H1 (cell line): Measurements from ENCODE around the gene RAB11FIP5. TPM values are rescaled to one million over a fixed set of nuclear protein-coding genes. Genes with fewer than 3 reads are reported as not detected.

Source experiments
- CTCF ChIA-PET: fragments of 300-600 bp; sonication (Branson Sonifier 250); formaldehyde crosslinking; loops from one replicate; lab custom pipeline; 2021; ENCODE audit not compliant: partially characterized antibody; lab: Charles Lee
- POLR2A ChIA-PET: fragments of 300-600 bp; sonication (Branson Sonifier 250); formaldehyde crosslinking; loops from one replicate; lab custom pipeline; 2021; ENCODE audit warnings: inconsistent platforms; ENCODE audit not compliant: partially characterized antibody; lab: Charles Lee
- DNase-seq, 2 experiments: peaks; one replicate each; pipeline versions ENCODE4 v3.0.0 to v3.0.0-alpha.2; 2010 to 2022; ENCODE audit warnings: low spot score in 2 of 2, low read depth in 1 of 2, mixed read lengths in 1 of 2
- FAIRE-seq: peaks from 2 replicates; lab custom pipeline; 2011; peaks lifted over from hg19 to GRCh38; lab: Jason Lieb, UNC
- H2AFZ ChIP-seq: 2 replicates; pipeline ENCODE4 v1.8.1; 2012; ENCODE audit warnings: low read length, inconsistent platforms
- H2AK5ac ChIP-seq: 2 replicates; pipeline ENCODE4 v1.6.1; 2013; ENCODE audit warnings: low read depth, low read length
- H2BK120ac ChIP-seq: replicated peaks from 2 replicates; pipeline ENCODE3; 2013; ENCODE audit warnings: low read depth, low read length, inconsistent platforms
- H2BK12ac ChIP-seq: 2 replicates; pipeline ENCODE4 v1.6.1; 2013; ENCODE audit warnings: low read depth, low read length
- H2BK15ac ChIP-seq: 2 replicates; pipeline ENCODE4 v1.6.1; 2013; ENCODE audit warnings: low read length
- H2BK20ac ChIP-seq: 2 replicates; pipeline ENCODE4 v1.6.1; 2013; ENCODE audit warnings: low read length
- H2BK5ac ChIP-seq: 2 replicates; pipeline ENCODE4 v1.6.1; 2013; ENCODE audit warnings: low read depth, low read length
- H3K14ac ChIP-seq: 2 replicates; pipeline ENCODE4 v1.6.1; 2013; ENCODE audit warnings: inconsistent platforms; ENCODE audit not compliant: insufficient read length
- H3K18ac ChIP-seq: 2 replicates; pipeline ENCODE4 v1.6.1; 2013; ENCODE audit warnings: low read length; ENCODE audit errors: extremely low read depth
- H3K23ac ChIP-seq: 2 replicates; pipeline ENCODE4 v1.6.1; 2013; ENCODE audit warnings: inconsistent platforms; ENCODE audit not compliant: insufficient read length
- H3K23me2 ChIP-seq: 2 replicates; pipeline ENCODE4 v1.6.1; 2013; ENCODE audit warnings: low read depth, low read length
- H3K27ac ChIP-seq: 2 replicates; pipeline ENCODE4 v1.6.1; 2011; ENCODE audit warnings: low read depth, low read length, inconsistent platforms
- H3K27me3 ChIP-seq, 4 experiments: replicated peaks in 1 of 4; 1 replicate in 1 of 4; 2 replicates in 3 of 4; pipeline versions ENCODE4 v1.6.1 to v1.8.1; 2011 to 2013; ENCODE audit warnings: low read length in 3 of 4, mild to moderate bottlenecking in 3 of 4, inconsistent platforms in 2 of 4, mixed read lengths in 2 of 4, moderate library complexity in 1 of 4; ENCODE audit not compliant: control insufficient read depth in 3 of 4, insufficient read depth in 3 of 4; ENCODE audit errors: extremely low read depth in 1 of 4
- H3K36me3 ChIP-seq, 4 experiments: 2 replicates each; pipeline versions ENCODE4 v1.6.1 to v1.8.1; 2011 to 2013; ENCODE audit warnings: mild to moderate bottlenecking in 4 of 4, low read length in 3 of 4, moderate library complexity in 2 of 4, control low read depth in 1 of 4, inconsistent platforms in 1 of 4; ENCODE audit not compliant: insufficient read depth in 4 of 4, control insufficient read depth in 2 of 4
- H3K4ac ChIP-seq: replicated peaks from 2 replicates; pipeline ENCODE3; 2013; ENCODE audit warnings: low read length, low read depth, mixed read lengths, inconsistent platforms; ENCODE audit not compliant: insufficient read length
- H3K4me1 ChIP-seq, 4 experiments: replicated peaks in 1 of 4; 1 replicate in 1 of 4; 2 replicates in 3 of 4; pipeline versions ENCODE4 v1.6.1 to v1.8.1; 2011 to 2013; ENCODE audit warnings: low read length in 3 of 4, inconsistent platforms in 2 of 4, mixed read lengths in 1 of 4; ENCODE audit not compliant: insufficient read depth in 4 of 4, control insufficient read depth in 3 of 4
- H3K4me2 ChIP-seq, 2 experiments: 2 replicates each; pipeline versions ENCODE4 v1.6.1 to v1.8.1; 2011 to 2013; ENCODE audit warnings: low read depth in 2 of 2, low read length in 2 of 2, control low read depth in 1 of 2, inconsistent platforms in 1 of 2, mild to moderate bottlenecking in 1 of 2; ENCODE audit not compliant: insufficient read depth in 1 of 2
- H3K4me3 ChIP-seq, 4 experiments: fragments of 200-600, 300-600 bp in 1 of 4; sonication (generic), shearing (Covaris generic), sonication (Bioruptor Twin) in 1 of 4; 2 replicates each; pipeline versions ENCODE4 v1.5.1 to v1.8.1; 2011 to 2016; ENCODE audit warnings: low read length in 4 of 4, low read depth in 3 of 4, control low read depth in 2 of 4, inconsistent platforms in 2 of 4, mild to moderate bottlenecking in 2 of 4, mixed read lengths in 1 of 4, moderate library complexity in 1 of 4; ENCODE audit not compliant: insufficient read depth in 2 of 4; ENCODE audit errors: extremely low read depth in 1 of 4
- H3K56ac ChIP-seq: replicated peaks from 2 replicates; pipeline ENCODE3; 2013; ENCODE audit warnings: low read depth, mild to moderate bottlenecking, mixed read lengths, low read length, inconsistent platforms; ENCODE audit not compliant: insufficient read length
- H3K79me1 ChIP-seq: 2 replicates; pipeline ENCODE4 v1.6.1; 2013; ENCODE audit warnings: low read depth, low read length, control low read depth
- H3K79me2 ChIP-seq, 2 experiments: 2 replicates each; pipeline versions ENCODE4 v1.6.1 to v1.8.1; 2012 to 2013; ENCODE audit warnings: low read length in 2 of 2, mild to moderate bottlenecking in 2 of 2, inconsistent platforms in 1 of 2; ENCODE audit not compliant: insufficient read depth in 2 of 2, control insufficient read depth in 1 of 2
- H3K9ac ChIP-seq, 4 experiments: replicated peaks in 1 of 4; 1 replicate in 1 of 4; 2 replicates in 3 of 4; pipeline versions ENCODE4 v1.6.1 to v1.8.1; 2011 to 2013; ENCODE audit warnings: low read depth in 3 of 4, low read length in 3 of 4, control low read depth in 2 of 4, mild to moderate bottlenecking in 2 of 4, moderate library complexity in 2 of 4, inconsistent platforms in 1 of 4; ENCODE audit errors: extremely low read depth in 1 of 4
- H3K9me3 ChIP-seq, 2 experiments: 2 replicates each; pipeline versions ENCODE4 v1.6.1 to v1.8.1; 2012 to 2013; ENCODE audit warnings: mild to moderate bottlenecking in 2 of 2, moderate library complexity in 2 of 2, control low read depth in 1 of 2, inconsistent platforms in 1 of 2, low read depth in 1 of 2, low read length in 1 of 2, mixed read lengths in 1 of 2; ENCODE audit not compliant: insufficient read depth in 2 of 2
- H4K20me1 ChIP-seq, 2 experiments: replicated peaks in 1 of 2; 2 replicates each; pipeline versions ENCODE3 to v1.8.1; 2011 to 2013; ENCODE audit warnings: inconsistent platforms in 2 of 2, low read length in 2 of 2, mild to moderate bottlenecking in 1 of 2; ENCODE audit not compliant: insufficient read depth in 2 of 2, control insufficient read depth in 1 of 2
- H4K5ac ChIP-seq: 2 replicates; pipeline ENCODE4 v1.6.1; 2013; ENCODE audit warnings: low read length, low read depth, mixed read lengths, inconsistent platforms; ENCODE audit not compliant: insufficient read length
- H4K8ac ChIP-seq: 2 replicates; pipeline ENCODE4 v1.8.0; 2013; ENCODE audit warnings: mild to moderate bottlenecking, moderate library complexity, low read length, inconsistent platforms; ENCODE audit not compliant: insufficient read depth; ENCODE audit errors: extremely low read depth
- H4K91ac ChIP-seq: replicated peaks from 2 replicates; pipeline ENCODE3; 2013; ENCODE audit warnings: low read length, mixed read lengths, inconsistent platforms; ENCODE audit not compliant: insufficient read length
- BRCA1 ChIP-seq: IDR thresholded peaks from 2 replicates; pipeline ENCODE4 v1.6.1; 2012; ENCODE audit warnings: low read depth, low read length, improper control_type of control experiment
- CBX5 ChIP-seq: fragments of 300-800, 300-1000 bp; sonication (generic); IDR thresholded peaks from 2 replicates; pipeline ENCODE4 v1.7.1; 2016; ENCODE audit warnings: antibody characterized with exemption, low read length, low read depth
- CEBPB ChIP-seq: IDR thresholded peaks from 2 replicates; pipeline ENCODE4 v1.6.1; 2012; ENCODE audit warnings: low read depth, low read length
- E2F6 ChIP-seq: IDR thresholded peaks from 2 replicates; pipeline ENCODE4 v1.6.1; 2012; ENCODE audit warnings: inconsistent platforms
- GTF2F1 ChIP-seq: IDR thresholded peaks from 2 replicates; pipeline ENCODE4 v1.6.1; 2012; ENCODE audit warnings: low read depth, low read length, improper control_type of control experiment, borderline replicate concordance
- TBP ChIP-seq: IDR thresholded peaks from 2 replicates; pipeline ENCODE4 v1.6.1; 2011; ENCODE audit warnings: low read depth, low read length, improper control_type of control experiment
- TEAD4 ChIP-seq: IDR thresholded peaks from 2 replicates; pipeline ENCODE4 v1.6.1; 2012; ENCODE audit warnings: low read depth, low read length, inconsistent platforms, mixed read lengths
- YY1 ChIP-seq: IDR thresholded peaks from 2 replicates; pipeline ENCODE4 v1.6.1; 2011; ENCODE audit warnings: low read depth, mild to moderate bottlenecking, low read length
- WGBS, 2 experiments: shearing (Covaris generic) in 1 of 2; methylation state at CpG; one replicate each; pipeline versions ENCODE4 v1.1.6 to v1.1.7; 2013 to 2015; ENCODE audit warnings: low lambda C conversion rate in 2 of 2, mixed read lengths in 2 of 2, inconsistent platforms in 1 of 2, low coverage in 1 of 2, missing lambda C conversion rate in 1 of 2; ENCODE audit not compliant: insufficient replicate concordance in 2 of 2, insufficient coverage in 1 of 2, insufficient read length in 1 of 2; ENCODE audit errors: extremely low coverage in 1 of 2, missing lambda C conversion rate in 1 of 2; 5-methylcytosine and 5-hydroxymethylcytosine counted together
- polyA plus RNA-seq, 7 experiments: library from polyadenylated mRNA; depleted of rRNA in 3 of 7; stranded (reverse) in 5 of 7; unstranded in 2 of 7; fragments of >200 nt in 5 of 7; fragments of 200-250 nt in 2 of 7; gene quantifications; 1 replicate in 5 of 7; 2 replicates in 1 of 7; 4 replicates in 1 of 7; pipeline versions ENCODE4 v1.2.1 to v1.2.3, GENCODE V29; 2011 to 2013; ENCODE audit warnings: missing spikeins in 2 of 7, mixed read lengths in 2 of 7
- total RNA-seq: library from RNA; stranded (reverse); fragmentation: NEBNext Ultra II Directional; extraction: Animal tissue kit (Norgen Biotek cat#: 25700); gene quantifications from 2 replicates; pipeline ENCODE4 v1.2.1, GENCODE V29; 2021

Gene RAB11FIP5
- total and polyA plus RNA-seq, 2 of the 8 experiments (the other 6 are each of a cell fraction or from before 2014, with no cell fraction given), result 6.3 to 17.0 TPM

GRCh38 chr2:73101626-73102256, 11.0 kb downstream of the RAB11FIP5 start:
- H3K18ac ChIP-seq, result peak overlapping the region; percentile 60; the same call in 1 of the 2 replicates
- CTCF ChIA-PET, result interaction anchor here (0.8 to 7.0 kb wide), 5 partner anchors 11 to 153 kb away, joined by 3 to 53 read pairs (median 3); partner anchors contain the start of gene RAB11FIP5

More at GRCh38 chr2:73101626-73102256, 11.0 kb downstream of the RAB11FIP5 start:
- POLR2A ChIA-PET, result interaction anchor here (0.9 to 2.3 kb wide), 2 partner anchors 10 to 14 kb away, joined by 3 to 9 read pairs; partner anchors contain the start of gene RAB11FIP5
- TF ChIP-seq TBP, result no peak
- TF ChIP-seq GTF2F1, result no peak
- TF ChIP-seq TEAD4, result 0 out of 2 replicates have a peak, but pooled peaks have one; percentile 12
- no peak for TF ChIP-seq BRCA1
- TF ChIP-seq YY1, result no peak
- TF ChIP-seq CEBPB, result no peak
- TF ChIP-seq E2F6, result no peak
- no peak for TF ChIP-seq CBX5
- TF ChIP-seq, all 59 proteins: peak for 1
- H2BK12ac ChIP-seq, result peak overlapping the region; percentile 4; the same call in 1 of the 2 replicates
- H4K8ac ChIP-seq, result no peak overlapping the region; the same call in 1 of the 2 replicates
- H3K9me3 ChIP-seq, result no peaks in the 10 kb centered on the region
- H2BK15ac ChIP-seq, result peak overlapping the region; percentile 85; the same call in 1 of the 2 replicates
- 74% methylated on average over 12 of the region's 12 CpGs; no CpG with 5 or more reads in 1 of the 2 experiments for WGBS, 2 experiments
- H3K27ac ChIP-seq, result no peak overlapping the region
- H3K79me1 ChIP-seq, result peaks cover 8% of the 10 kb centered on the region
- H3K9ac ChIP-seq, result no peak overlapping the region
- no peak overlapping the region for H3K56ac ChIP-seq
- H3K4me3 ChIP-seq, result no peak overlapping the region
- H2BK120ac ChIP-seq, result no peak overlapping the region
- FAIRE-seq (no peak), DNase-seq (no peak)
- H3K23me2 ChIP-seq, result no peaks in the 10 kb centered on the region
- no peak overlapping the region for H2AFZ ChIP-seq
- peak overlapping the region; percentile 7 for H2BK5ac ChIP-seq
- H3K23ac ChIP-seq, result no peak overlapping the region
- peaks cover 4 to 11% (median 9%) of the 10 kb centered on the region in 4 experiments; a peak in 5 of 7 replicates for H3K4me1 ChIP-seq
- H3K4me2 ChIP-seq, result peak overlapping the region in 1 of 2 experiments; percentile 35; a peak in 1 of 4 replicates
- H3K79me2 ChIP-seq, result no peaks in the 10 kb centered on the region; a peak in 1 of 4 replicates
- H4K91ac ChIP-seq, result no peak overlapping the region
- H3K14ac ChIP-seq, result no peak overlapping the region
- peaks cover 4 to 11% of the 10 kb centered on the region in 2 experiments for H4K20me1 ChIP-seq
- no peaks in the 10 kb centered on the region for H3K27me3 ChIP-seq
- H3K36me3 ChIP-seq, result no peaks in the 10 kb centered on the region
- H2AK5ac ChIP-seq, result peak overlapping the region; percentile 32; the same call in 1 of the 2 replicates
- no peak overlapping the region for H4K5ac ChIP-seq
- 0 out of 2 replicates have a peak overlapping the region, but pooled peaks have one; percentile 90 for H2BK20ac ChIP-seq
- no peak overlapping the region for H3K4ac ChIP-seq
